DND-41 (cell line): Measurements from ENCODE around the gene MROH7.

Experiments used
- CTCF ChIP-seq: IDR thresholded peaks from 2 replicates; pipeline ENCODE4 v1.5.1; 2012; ENCODE audit warnings: borderline replicate concordance, low read length, moderate library complexity, mild to moderate bottlenecking; ENCODE audit not compliant: poor library complexity, severe bottlenecking; ENCODE audit errors: extremely low read depth
- EZH2 ChIP-seq: IDR thresholded peaks from 3 replicates; pipeline ENCODE4 v1.6.1; 2012; ENCODE audit warnings: borderline replicate concordance, low read depth, mild to moderate bottlenecking, moderate library complexity, low read length, inconsistent platforms; ENCODE audit not compliant: severe bottlenecking

GRCh38 chr1:54665852-54666251, 24.3 kb downstream of the MROH7 start:
- TF ChIP-seq CTCF = no peak
- no peak for TF ChIP-seq EZH2
